ENCODE results near the gene MGAT4C.

MGAT4C gene

DNA sequence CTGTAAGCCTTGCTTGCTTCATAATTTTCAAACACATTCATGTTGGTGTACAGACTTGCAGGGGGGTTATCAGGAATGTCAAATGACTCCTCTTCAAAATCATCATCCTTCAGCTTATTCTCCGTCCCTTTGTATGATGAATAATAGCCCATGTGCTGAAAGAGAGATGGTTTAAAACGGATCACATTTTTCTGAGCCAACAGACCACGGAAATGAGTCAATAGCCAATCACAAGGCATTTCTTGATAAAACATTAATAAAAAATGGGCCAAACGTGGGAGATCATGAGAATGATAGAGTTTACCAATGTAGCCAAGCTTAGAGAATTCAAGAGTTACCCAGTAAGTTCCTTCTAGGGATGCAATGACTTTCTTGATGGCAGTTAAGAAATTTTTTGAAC, 276.6 kb downstream of the MGAT4C start:
- no peaks in the 10 kb centered on the region for H3K36me3 ChIP-seq (ENCODE audit: insufficient read depth, low read length)
- no peaks in the 10 kb centered on the region for H3K9me3 ChIP-seq (ENCODE audit: low read length)
- H3K4me1 ChIP-seq (ENCODE audit: insufficient read depth, low read length), result no peaks in the 10 kb centered on the region
- no peaks in the 10 kb centered on the region for H3K27me3 ChIP-seq (ENCODE audit: insufficient read depth, low read length)
- H3K4me3 ChIP-seq (ENCODE audit: low read length), result no peak overlapping the region
- no peak overlapping the region for H2AFZ ChIP-seq (ENCODE audit: low read depth, low read length)

DNA sequence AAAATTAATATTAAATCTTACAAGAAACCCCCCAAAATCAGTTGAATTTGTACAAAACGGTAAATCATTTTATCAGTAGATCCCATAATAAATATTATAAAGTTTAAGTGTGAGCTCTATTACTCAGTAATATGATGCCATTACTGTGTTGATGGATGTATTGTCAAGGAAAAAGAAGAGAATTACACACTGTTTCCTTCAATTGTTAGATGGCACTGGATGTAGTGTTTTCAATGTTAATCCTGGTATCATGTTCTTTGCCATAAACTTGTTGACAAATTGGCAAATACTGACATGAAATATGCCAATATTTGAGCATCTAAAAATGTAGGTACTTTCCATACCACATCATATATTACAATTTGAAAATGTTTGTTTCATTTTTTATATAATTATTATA, 280.5 kb downstream of the MGAT4C start:
- Histone ChIP-seq H3K4me3 (ENCODE audit: low read length) (no peak overlapping the region), H3K4me1 (ENCODE audit: insufficient read depth, low read length) (no peaks in the 10 kb centered on the region), H3K9me3 (ENCODE audit: low read length) (no peaks in the 10 kb centered on the region), H3K27me3 (ENCODE audit: insufficient read depth, low read length) (no peaks in the 10 kb centered on the region), H2AFZ (ENCODE audit: low read depth, low read length) (no peak overlapping the region), H3K36me3 (ENCODE audit: insufficient read depth, low read length) (no peaks in the 10 kb centered on the region)

DNA sequence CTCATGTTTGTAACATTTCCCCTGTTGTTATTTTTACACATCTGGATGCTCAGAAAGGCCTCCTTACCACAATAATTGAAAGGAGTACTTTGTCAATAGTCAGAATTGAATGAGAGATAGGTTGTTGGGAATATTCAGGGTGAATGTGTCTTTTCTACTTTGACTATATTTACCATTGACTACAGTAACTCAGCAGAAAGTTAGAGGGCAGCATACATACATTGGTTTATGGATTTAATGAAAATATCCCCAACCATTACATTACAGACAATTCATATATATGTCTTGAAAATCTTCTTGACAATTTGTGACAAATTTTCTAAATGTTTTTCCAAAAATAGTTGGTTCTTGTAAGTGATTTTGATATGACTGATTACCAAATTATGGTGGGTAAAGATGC, 284.4 kb downstream of the MGAT4C start:
- H3K9me3 ChIP-seq (ENCODE audit: low read length), result no peaks in the 10 kb centered on the region
- H3K27me3 ChIP-seq (ENCODE audit: insufficient read depth, low read length), result no peaks in the 10 kb centered on the region
- no peaks in the 10 kb centered on the region for H3K4me1 ChIP-seq (ENCODE audit: insufficient read depth, low read length)
- no peak overlapping the region for H2AFZ ChIP-seq (ENCODE audit: low read depth, low read length)
- no peaks in the 10 kb centered on the region for H3K36me3 ChIP-seq (ENCODE audit: insufficient read depth, low read length)
- H3K4me3 ChIP-seq (ENCODE audit: low read length), result no peak overlapping the region

DNA sequence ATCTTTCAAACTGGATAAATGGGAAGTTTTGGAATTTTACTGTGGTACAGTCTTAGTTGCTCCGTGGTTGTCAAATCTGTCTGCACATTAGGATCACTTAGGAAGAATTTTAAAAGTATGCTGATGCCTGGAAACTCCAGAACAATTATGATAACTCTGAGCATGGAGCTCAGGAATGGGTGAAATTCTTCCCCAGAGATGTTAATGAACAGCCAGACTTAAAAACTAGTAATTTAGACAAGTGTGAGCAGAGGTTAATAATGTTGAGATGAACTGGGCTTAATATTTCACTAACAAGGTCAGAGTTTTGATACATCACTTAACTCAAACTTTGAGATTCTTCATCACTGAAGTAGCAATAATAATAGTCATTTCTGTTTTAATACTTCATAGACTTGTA, 287.6 kb downstream of the MGAT4C start:
- Histone ChIP-seq H3K9me3 (ENCODE audit: low read length) (no peaks in the 10 kb centered on the region), H3K4me1 (ENCODE audit: insufficient read depth, low read length) (no peaks in the 10 kb centered on the region), H3K27me3 (ENCODE audit: insufficient read depth, low read length) (no peaks in the 10 kb centered on the region), H2AFZ (ENCODE audit: low read depth, low read length) (no peak overlapping the region), H3K4me3 (ENCODE audit: low read length) (no peak overlapping the region), H3K36me3 (ENCODE audit: insufficient read depth, low read length) (no peaks in the 10 kb centered on the region)

DNA sequence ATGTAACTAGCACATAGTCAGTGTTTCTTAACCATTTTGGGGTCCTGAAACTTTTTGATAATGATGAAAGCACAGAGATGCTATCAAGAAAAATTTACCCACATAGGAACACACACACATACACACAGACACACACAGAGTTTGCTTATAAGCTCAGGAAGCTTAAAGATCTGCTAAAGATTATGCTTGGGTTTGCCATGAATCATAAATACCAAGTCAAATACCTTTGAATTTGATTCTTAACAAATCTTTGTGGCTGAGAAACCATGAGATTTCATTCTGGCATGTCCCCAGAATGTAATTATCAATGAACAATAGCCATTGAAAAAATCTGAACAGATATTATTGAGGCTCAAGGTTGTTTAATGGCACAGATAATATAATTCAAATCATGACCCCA, 292.9 kb downstream of the MGAT4C start:
- H3K36me3 ChIP-seq (ENCODE audit: insufficient read depth, low read length), result no peaks in the 10 kb centered on the region
- peaks cover 3% of the 10 kb centered on the region for H3K4me1 ChIP-seq (ENCODE audit: insufficient read depth, low read length)
- H3K4me3 ChIP-seq (ENCODE audit: low read length), result no peak overlapping the region
- H2AFZ ChIP-seq (ENCODE audit: low read depth, low read length), result no peak overlapping the region
- no peaks in the 10 kb centered on the region for H3K27me3 ChIP-seq (ENCODE audit: insufficient read depth, low read length)
- H3K9me3 ChIP-seq (ENCODE audit: low read length), result no peaks in the 10 kb centered on the region

DNA sequence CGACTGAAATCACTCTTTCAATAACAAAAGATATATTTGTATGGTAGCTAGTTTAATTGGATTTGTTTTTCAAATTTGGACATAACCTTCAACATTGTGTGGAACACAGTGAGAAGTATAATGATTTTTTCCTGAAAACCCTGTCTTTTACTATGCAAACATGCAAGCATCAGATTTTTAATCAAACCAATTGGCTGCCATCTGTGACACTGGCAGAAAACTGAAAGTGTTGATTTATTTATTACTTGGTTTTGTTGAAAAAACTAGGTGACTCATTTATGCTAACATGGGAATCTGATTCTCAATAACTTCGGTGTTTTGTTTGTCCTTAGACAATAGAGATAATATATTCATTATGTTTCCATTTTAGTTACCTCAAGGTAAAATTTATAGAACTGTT, 300.1 kb downstream of the MGAT4C start:
- no peaks in the 10 kb centered on the region for H3K27me3 ChIP-seq (ENCODE audit: insufficient read depth, low read length)
- H3K36me3 ChIP-seq (ENCODE audit: insufficient read depth, low read length), result no peaks in the 10 kb centered on the region

DNA sequence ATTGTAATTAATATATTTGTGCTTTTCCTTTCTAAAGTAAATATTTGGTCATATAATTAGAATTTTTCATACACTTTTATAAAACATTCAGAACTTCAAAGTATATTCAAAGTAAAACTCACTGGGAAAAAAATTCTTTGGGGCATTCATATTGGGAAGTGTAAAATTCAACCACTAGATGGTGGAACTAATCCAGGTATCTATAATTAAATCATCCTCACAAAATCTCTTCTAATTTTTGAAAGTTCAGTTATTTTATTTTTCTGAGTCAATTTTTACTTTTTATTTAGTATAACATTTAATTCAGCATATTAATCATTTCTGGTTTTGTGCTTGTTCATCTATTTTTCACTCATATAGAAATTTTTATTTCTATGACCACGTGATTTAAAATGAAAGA, 301.1 kb downstream of the MGAT4C start:
- H3K9me3 ChIP-seq (ENCODE audit: low read length), result no peaks in the 10 kb centered on the region
- H3K4me3 ChIP-seq (ENCODE audit: low read length), result no peak overlapping the region
- H2AFZ ChIP-seq (ENCODE audit: low read depth, low read length), result no peak overlapping the region
- H3K36me3 ChIP-seq (ENCODE audit: insufficient read depth, low read length), result no peaks in the 10 kb centered on the region
- H3K4me1 ChIP-seq (ENCODE audit: insufficient read depth, low read length), result no peaks in the 10 kb centered on the region
- H3K27me3 ChIP-seq (ENCODE audit: insufficient read depth, low read length), result no peaks in the 10 kb centered on the region

More for the DNA sequence above, 300.1 kb downstream of the MGAT4C start:
- H3K4me1 ChIP-seq (ENCODE audit: insufficient read depth, low read length), result no peaks in the 10 kb centered on the region
- no peaks in the 10 kb centered on the region for H3K9me3 ChIP-seq (ENCODE audit: low read length)
- H3K4me3 ChIP-seq (ENCODE audit: low read length), result no peak overlapping the region
- no peak overlapping the region for H2AFZ ChIP-seq (ENCODE audit: low read depth, low read length)

DNA sequence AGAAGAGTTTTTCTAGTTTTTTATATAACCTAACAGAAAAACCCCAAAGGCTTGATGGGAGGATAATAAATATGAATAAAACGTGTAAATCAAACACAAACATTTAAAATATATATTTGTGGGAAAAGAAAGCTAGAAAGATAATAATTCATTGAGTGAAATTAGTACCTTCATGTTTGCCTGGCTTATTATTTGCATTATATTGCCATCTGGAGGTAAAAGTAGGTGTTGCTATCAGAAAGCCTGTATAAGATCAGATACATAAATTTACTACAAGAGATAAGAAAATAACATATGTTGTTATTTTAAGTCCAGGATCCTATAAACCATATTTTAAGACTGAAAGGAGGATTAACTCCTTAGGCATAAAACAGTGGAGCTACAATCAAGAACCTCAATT, 304.4 kb downstream of the MGAT4C start:
- Histone ChIP-seq H3K4me3 (ENCODE audit: low read length) (no peak overlapping the region), H2AFZ (ENCODE audit: low read depth, low read length) (no peak overlapping the region), H3K36me3 (ENCODE audit: insufficient read depth, low read length) (no peaks in the 10 kb centered on the region), H3K4me1 (ENCODE audit: insufficient read depth, low read length) (no peaks in the 10 kb centered on the region), H3K9me3 (ENCODE audit: low read length) (no peaks in the 10 kb centered on the region), H3K27me3 (ENCODE audit: insufficient read depth, low read length) (no peaks in the 10 kb centered on the region)

DNA sequence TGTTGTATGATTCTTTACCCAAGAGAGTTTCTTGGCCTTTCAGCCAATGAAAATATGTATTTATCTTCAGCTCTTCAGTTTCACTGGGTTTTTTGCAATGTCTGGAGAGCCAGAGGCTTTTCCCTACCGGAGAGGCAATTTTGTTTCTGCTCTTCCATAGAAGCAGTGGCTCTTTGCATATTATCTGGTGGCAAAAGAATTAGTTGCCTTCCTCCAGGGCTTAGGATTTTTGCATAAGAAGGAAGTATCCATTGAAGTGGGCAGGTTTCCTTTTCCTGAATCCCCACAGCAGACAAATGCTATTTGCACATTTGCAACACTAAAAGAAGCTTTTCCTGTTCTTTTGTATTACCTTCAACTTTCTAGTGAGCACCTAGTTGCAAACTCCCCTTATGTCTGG, 306.9 kb downstream of the MGAT4C start:
- Histone ChIP-seq H3K4me1 (ENCODE audit: insufficient read depth, low read length) (no peaks in the 10 kb centered on the region), H3K4me3 (ENCODE audit: low read length) (no peak overlapping the region), H2AFZ (ENCODE audit: low read depth, low read length) (no peak overlapping the region), H3K27me3 (ENCODE audit: insufficient read depth, low read length) (no peaks in the 10 kb centered on the region), H3K36me3 (ENCODE audit: insufficient read depth, low read length) (no peaks in the 10 kb centered on the region), H3K9me3 (ENCODE audit: low read length) (no peaks in the 10 kb centered on the region)

DNA sequence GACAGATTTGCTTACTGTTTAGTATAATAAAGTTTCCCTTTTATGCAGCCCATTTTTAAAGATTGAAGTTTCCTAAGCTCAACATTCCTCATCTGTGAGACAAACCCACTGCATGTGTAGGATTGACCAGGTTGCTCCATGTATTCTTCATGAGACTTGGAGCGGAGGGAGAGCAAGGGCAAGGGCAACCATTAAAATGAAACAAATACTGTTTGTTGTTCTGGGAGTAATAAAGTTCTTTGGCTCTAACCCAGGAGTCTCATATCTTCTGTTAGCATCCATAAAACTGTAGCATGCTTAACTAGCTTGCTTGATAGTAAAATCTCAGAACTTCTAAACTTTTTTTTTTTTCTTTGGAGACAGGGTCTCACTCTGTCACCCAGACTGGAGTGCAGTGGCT, 307.9 kb downstream of the MGAT4C start:
- Histone ChIP-seq H2AFZ (ENCODE audit: low read depth, low read length) (no peak overlapping the region), H3K36me3 (ENCODE audit: insufficient read depth, low read length) (no peaks in the 10 kb centered on the region), H3K9me3 (ENCODE audit: low read length) (no peaks in the 10 kb centered on the region)

DNA sequence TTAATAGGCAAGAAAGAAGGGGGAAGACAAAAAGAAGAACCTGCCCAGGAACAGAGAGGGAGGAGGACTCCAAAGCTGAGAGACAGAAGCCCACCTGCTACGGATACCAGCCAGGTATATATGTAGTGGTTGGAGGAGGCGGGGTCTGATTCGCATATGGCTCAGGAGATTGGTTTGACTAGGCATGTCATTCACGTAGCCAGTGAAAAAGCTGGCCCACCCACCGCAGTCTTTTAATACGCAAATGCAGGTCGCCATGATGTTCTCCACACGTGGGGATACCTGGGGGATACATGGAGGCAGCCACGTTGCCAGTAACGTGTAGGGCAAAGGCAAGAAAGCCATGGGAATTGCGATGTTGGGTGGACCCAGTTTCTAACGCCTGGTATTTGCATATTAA, 308.9 kb downstream of the MGAT4C start:
- Histone ChIP-seq H2AFZ (ENCODE audit: low read depth, low read length) (no peak overlapping the region), H3K4me1 (ENCODE audit: insufficient read depth, low read length) (no peaks in the 10 kb centered on the region), H3K4me3 (ENCODE audit: low read length) (no peak overlapping the region), H3K36me3 (ENCODE audit: insufficient read depth, low read length) (no peaks in the 10 kb centered on the region), H3K27me3 (ENCODE audit: insufficient read depth, low read length) (no peaks in the 10 kb centered on the region), H3K9me3 (ENCODE audit: low read length) (no peaks in the 10 kb centered on the region)

More for the DNA sequence above, 307.9 kb downstream of the MGAT4C start:
- H3K4me1 ChIP-seq (ENCODE audit: insufficient read depth, low read length), result no peaks in the 10 kb centered on the region
- no peak overlapping the region for H3K4me3 ChIP-seq (ENCODE audit: low read length)
- H3K27me3 ChIP-seq (ENCODE audit: insufficient read depth, low read length), result no peaks in the 10 kb centered on the region

DNA sequence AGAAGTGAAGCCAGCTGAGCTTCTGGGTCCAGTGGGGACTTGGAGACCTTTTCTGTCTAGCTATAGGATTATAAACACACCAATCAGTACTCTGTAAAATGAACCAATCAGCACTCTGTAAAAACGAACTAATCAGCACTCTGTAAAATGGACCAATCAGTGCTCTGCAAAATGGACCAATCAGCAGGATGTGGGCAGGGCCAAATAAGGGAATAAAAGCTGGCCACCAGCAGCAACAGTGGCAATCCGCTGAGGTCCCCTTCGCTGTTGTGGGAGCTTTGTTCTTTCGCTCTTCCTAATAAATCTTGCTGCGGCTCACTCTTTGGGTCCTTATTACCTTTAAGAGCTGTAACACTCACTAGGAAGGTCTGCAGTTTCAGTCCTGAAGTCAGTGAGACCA, 309.8 kb downstream of the MGAT4C start:
- no peaks in the 10 kb centered on the region for H3K4me1 ChIP-seq (ENCODE audit: insufficient read depth, low read length)
- H3K27me3 ChIP-seq (ENCODE audit: insufficient read depth, low read length), result no peaks in the 10 kb centered on the region
- no peak overlapping the region for H3K4me3 ChIP-seq (ENCODE audit: low read length)
- H2AFZ ChIP-seq (ENCODE audit: low read depth, low read length), result no peak overlapping the region
- H3K36me3 ChIP-seq (ENCODE audit: insufficient read depth, low read length), result no peaks in the 10 kb centered on the region
- H3K9me3 ChIP-seq (ENCODE audit: low read length), result no peaks in the 10 kb centered on the region

DNA sequence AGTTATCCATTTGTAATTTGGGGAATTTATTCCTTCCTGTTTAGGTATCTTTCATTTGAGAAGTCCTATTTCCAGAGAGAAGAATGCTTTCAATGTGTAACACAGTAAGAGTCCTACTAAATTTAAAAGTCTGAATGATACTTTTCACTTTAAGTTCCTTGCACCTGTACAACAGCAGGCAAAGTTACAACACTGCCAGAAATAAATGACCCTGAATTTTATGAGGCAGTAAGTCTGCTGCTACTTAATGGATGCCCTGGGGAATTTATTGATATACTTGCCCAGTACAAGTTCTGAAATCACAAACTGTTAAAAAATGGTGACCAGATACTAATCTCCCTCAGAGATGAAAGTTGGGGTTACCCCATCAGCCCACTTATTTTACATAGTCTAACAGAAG, 329.0 kb downstream of the MGAT4C start:
- Histone ChIP-seq H3K36me3 (ENCODE audit: insufficient read depth, low read length) (no peaks in the 10 kb centered on the region), H2AFZ (ENCODE audit: low read depth, low read length) (no peak overlapping the region), H3K9me3 (ENCODE audit: low read length) (no peaks in the 10 kb centered on the region)

DNA sequence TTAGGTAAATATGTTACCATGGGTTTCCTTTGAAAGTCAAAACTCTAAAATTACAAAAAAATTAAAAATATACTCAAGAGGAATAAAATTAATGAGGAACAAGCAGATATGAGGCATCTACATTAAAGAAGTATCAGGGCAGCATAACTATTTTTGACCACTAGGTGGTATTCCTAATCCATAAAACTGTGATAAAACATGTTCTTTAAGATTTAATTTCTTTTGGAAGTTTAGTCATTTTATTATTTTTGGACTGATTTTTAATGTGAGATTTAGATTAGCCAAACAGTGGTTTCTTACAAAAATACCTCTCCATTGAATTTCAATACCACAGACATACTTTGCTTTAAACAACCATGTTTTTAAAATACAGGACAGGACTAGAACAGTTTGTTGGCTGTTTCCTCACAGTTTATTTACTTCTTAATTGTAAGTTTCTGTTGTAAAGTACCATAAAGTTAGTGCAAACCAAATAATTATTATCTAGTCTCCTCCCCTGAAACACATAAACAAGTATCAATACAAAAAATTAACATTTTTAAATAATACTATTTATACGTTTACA, 332.3 kb downstream of the MGAT4C start:
- Histone ChIP-seq H3K27me3 (ENCODE audit: insufficient read depth, low read length) (no peaks in the 10 kb centered on the region), H3K9me3 (ENCODE audit: low read length) (no peaks in the 10 kb centered on the region), H3K36me3 (ENCODE audit: insufficient read depth, low read length) (no peaks in the 10 kb centered on the region), H3K4me1 (ENCODE audit: insufficient read depth, low read length) (no peaks in the 10 kb centered on the region), H3K4me3 (ENCODE audit: low read length) (no peak overlapping the region), H2AFZ (ENCODE audit: low read depth, low read length) (no peak overlapping the region)

More for the DNA sequence above, 329.0 kb downstream of the MGAT4C start:
- H3K4me3 ChIP-seq (ENCODE audit: low read length), result no peak overlapping the region
- no peaks in the 10 kb centered on the region for H3K27me3 ChIP-seq (ENCODE audit: insufficient read depth, low read length)
- no peaks in the 10 kb centered on the region for H3K4me1 ChIP-seq (ENCODE audit: insufficient read depth, low read length)
